Body of pancreas (tissue), 4 donors: Measurements from ENCODE around the gene ACACB.

Experiments
- CTCF ChIP-seq, 7 experiments: fragments of 450-650 bp in 4 of 7; fragments of 200-600 bp in 3 of 7; sonication (generic) in 3 of 7; IDR thresholded peaks; one replicate each; pipeline ENCODE4 v1.5.1; 2016 to 2019; ENCODE audit warnings: antibody characterized with exemption in 7 of 7
- POLR2A ChIP-seq, 3 donors: fragments of 450-650 bp; IDR thresholded peaks; one replicate each; pipeline ENCODE4 v1.6.1; 2016; ENCODE audit warnings: antibody characterized with exemption in 3 of 3, mild to moderate bottlenecking in 2 of 3

DNA sequence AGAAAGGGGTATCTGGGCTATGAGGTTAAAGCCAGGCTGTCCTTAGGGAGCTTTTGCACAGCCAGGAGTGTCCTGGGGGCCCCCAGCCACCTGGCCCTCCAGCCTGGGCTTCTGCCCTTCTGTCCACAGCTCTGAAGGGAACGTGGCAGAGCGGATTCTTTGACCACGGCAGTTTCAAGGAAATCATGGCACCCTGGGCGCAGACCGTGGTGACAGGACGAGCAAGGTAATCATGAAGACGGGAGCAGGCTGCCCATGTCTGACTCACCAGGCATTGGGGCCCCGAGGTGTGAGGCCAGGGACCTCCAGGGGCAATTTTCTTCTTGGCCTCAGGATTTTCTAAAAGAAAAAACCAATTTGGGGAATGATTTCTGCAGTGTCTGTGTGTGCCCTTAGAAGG lies 139.6 kb downstream of the ACACB start:
- TF ChIP-seq CTCF (IDR thresholded peaks at IDR 0.05): no peak
- no peak for TF ChIP-seq POLR2A (IDR thresholded peaks at IDR 0.05)
